EL (cell line): ENCODE data around the gene NRXN3.

Experiments
- DNase-seq: peaks from one replicate; pipeline ENCODE4 v3.0.0-alpha.2; 2016

NRXN3 gene

GRCh38 chr14:79663453-79663852 is 1493.3 kb downstream of the NRXN3 start:
- DNase-seq, result no peak

GRCh38 chr14:79665556-79665955 is 1495.4 kb downstream of the NRXN3 start:
- DNase-seq, result no peak

GRCh38 chr14:79668951-79669350 is 1498.8 kb downstream of the NRXN3 start:
- DNase-seq, result no peak

GRCh38 chr14:79670811-79671210 is 1500.6 kb downstream of the NRXN3 start:
- no peak for DNase-seq

GRCh38 chr14:79680087-79680486 is 1509.9 kb downstream of the NRXN3 start:
- no peak for DNase-seq

GRCh38 chr14:79686196-79686595 is 1516.0 kb downstream of the NRXN3 start:
- no peak for DNase-seq

GRCh38 chr14:79690960-79691359 is 1520.8 kb downstream of the NRXN3 start:
- DNase-seq, result no peak

GRCh38 chr14:79693935-79694334 is 1523.8 kb downstream of the NRXN3 start:
- no peak for DNase-seq

GRCh38 chr14:79695307-79695706 is 1525.1 kb downstream of the NRXN3 start:
- no peak for DNase-seq

- no peak for DNase-seq
Observed at GRCh38 chr14:79698298-79698711, 1528.1 kb downstream of the NRXN3 start.

- DNase-seq, result no peak
Observed at GRCh38 chr14:79699206-79699605, 1529.0 kb downstream of the NRXN3 start.

GRCh38 chr14:79701371-79701770 is 1531.2 kb downstream of the NRXN3 start:
- no peak for DNase-seq

- DNase-seq, result no peak
Observed at GRCh38 chr14:79702197-79702596, 1532.0 kb downstream of the NRXN3 start.

- DNase-seq, result no peak
Observed at GRCh38 chr14:79703209-79703608, 1533.0 kb downstream of the NRXN3 start.

- DNase-seq, result no peak
Observed at GRCh38 chr14:79704041-79704807, 1534.1 kb downstream of the NRXN3 start.

GRCh38 chr14:79705126-79705894 is 1535.1 kb downstream of the NRXN3 start:
- no peak for DNase-seq

- no peak for DNase-seq
Observed at GRCh38 chr14:79706382-79706781, 1536.2 kb downstream of the NRXN3 start.

GRCh38 chr14:79708426-79709388 is 1538.5 kb downstream of the NRXN3 start:
- DNase-seq, result peak; percentile 75

- no peak for DNase-seq
Observed at GRCh38 chr14:79709573-79709972, 1539.4 kb downstream of the NRXN3 start.

- no peak for DNase-seq
Observed at GRCh38 chr14:79712302-79712950, 1542.3 kb downstream of the NRXN3 start.

GRCh38 chr14:79721399-79722084 is 1551.4 kb downstream of the NRXN3 start:
- DNase-seq, result no peak
